GM21529 (cell line): ENCODE measurements around the gene KDM4C.

Experiments used
- ATAC-seq: cut with Tn5 transposase; IDR thresholded peaks from one replicate; pipeline ENCODE4 v1.9.1; 2021; ENCODE audit not compliant: unreplicated experiment

The KDM4C gene

GRCh38 chr9:6965566-6965965 lies 207.8 kb downstream of the KDM4C start:
- no peak for ATAC-seq

GRCh38 chr9:6968271-6968670 lies 210.5 kb downstream of the KDM4C start:
- ATAC-seq = no peak

GRCh38 chr9:6969805-6970204 lies 212.0 kb downstream of the KDM4C start:
- no peak for ATAC-seq

GRCh38 chr9:6973089-6973488 lies 215.3 kb downstream of the KDM4C start:
- ATAC-seq = no peak

GRCh38 chr9:6973762-6974161 lies 216.0 kb downstream of the KDM4C start:
- ATAC-seq = peak; percentile 99

- no peak for ATAC-seq
Observed at GRCh38 chr9:6975198-6975597, 217.4 kb downstream of the KDM4C start.

- no peak for ATAC-seq
Observed at GRCh38 chr9:6977761-6978160, 220.0 kb downstream of the KDM4C start.

- no peak for ATAC-seq
Observed at GRCh38 chr9:6978591-6978990, 220.8 kb downstream of the KDM4C start.

- ATAC-seq = no peak
Observed at GRCh38 chr9:6984941-6985578, 227.3 kb downstream of the KDM4C start.

GRCh38 chr9:6986141-6986815 lies 228.5 kb downstream of the KDM4C start:
- no peak for ATAC-seq

- no peak for ATAC-seq
Observed at GRCh38 chr9:6987381-6987780, 229.6 kb downstream of the KDM4C start.

- ATAC-seq = no peak
Observed at GRCh38 chr9:6991418-6991817, 233.6 kb downstream of the KDM4C start.

- ATAC-seq = no peak
Observed at GRCh38 chr9:6996061-6996854, 238.5 kb downstream of the KDM4C start.

- no peak for ATAC-seq
Observed at GRCh38 chr9:6997330-6997729, 239.6 kb downstream of the KDM4C start.

- no peak for ATAC-seq
Observed at GRCh38 chr9:6999794-7000193, 242.0 kb downstream of the KDM4C start.

GRCh38 chr9:7001571-7001970 lies 243.8 kb downstream of the KDM4C start:
- no peak for ATAC-seq

- no peak for ATAC-seq
Observed at GRCh38 chr9:7003861-7004260, 246.1 kb downstream of the KDM4C start.

- no peak for ATAC-seq
Observed at GRCh38 chr9:7006417-7006816, 248.6 kb downstream of the KDM4C start.

- no peak for ATAC-seq
Observed at GRCh38 chr9:7008411-7008810, 250.6 kb downstream of the KDM4C start.

- no peak for ATAC-seq
Observed at GRCh38 chr9:7009065-7009464, 251.3 kb downstream of the KDM4C start.

- ATAC-seq = no peak
Observed at GRCh38 chr9:7011395-7012067, 253.8 kb downstream of the KDM4C start.

- no peak for ATAC-seq
Observed at GRCh38 chr9:7027996-7028395, 270.2 kb downstream of the KDM4C start.
